ENCODE measurements around the gene NCSTN.

NCSTN gene

GRCh38 chr1:160342953-160343869 is at the start of gene NCSTN, which contains the start of gene COPA:
TSS of gene NCSTN (plus strand) at chr1:160343383. CDS start at chr1:160343397, 14 bp downstream.
TSS of gene COPA (minus strand) at chr1:160343250. CDS start at chr1:160343170, 80 bp downstream.
- DNase-seq, result peak; percentile 44 to 94 (median 86)

- DNase-seq, result no peak
These were observed 47.1 kb upstream of the NCSTN start for GRCh38 chr1:160296036-160296435.

- no peak for DNase-seq
These were observed 43.0 kb upstream of the NCSTN start for GRCh38 chr1:160300173-160300572.

DNA sequence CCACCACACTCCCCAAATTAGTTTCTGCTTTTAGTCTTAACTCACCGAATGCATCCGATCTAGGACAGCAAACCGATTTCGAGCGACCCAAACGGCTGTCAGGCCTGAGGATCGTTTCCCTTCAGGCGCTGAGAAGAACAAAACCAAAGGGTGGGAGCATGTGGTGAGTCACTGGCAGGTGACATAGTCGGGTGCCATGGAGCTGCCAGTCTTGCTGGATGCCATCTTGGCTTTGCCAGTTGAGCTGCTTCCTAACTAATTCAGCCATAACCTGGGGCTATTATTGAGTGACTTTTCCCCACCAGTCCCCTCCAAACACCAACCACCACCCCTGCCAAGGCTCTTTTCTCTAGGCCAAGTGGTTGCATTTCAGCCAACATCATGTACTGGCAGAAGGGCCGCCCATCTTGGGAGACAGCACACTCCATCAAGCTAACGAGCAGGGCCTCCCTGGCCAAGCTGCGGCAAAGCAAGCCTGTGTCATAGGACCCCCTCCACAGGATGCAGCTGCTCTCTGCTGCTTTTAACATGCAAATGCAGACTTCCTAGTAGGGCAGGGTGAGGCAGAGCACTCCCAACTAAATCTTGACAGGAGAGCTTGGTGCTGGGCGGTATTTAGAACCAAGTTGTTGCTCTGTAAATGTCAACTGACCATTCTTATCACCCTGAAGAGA is 35.9 kb upstream of the NCSTN start:
- DNase-seq, result peak in 5 of 58 donors; percentile 9 to 49 (median 11)

- DNase-seq, result no peak
These were observed 34.6 kb upstream of the NCSTN start for GRCh38 chr1:160308451-160309184.

DNA sequence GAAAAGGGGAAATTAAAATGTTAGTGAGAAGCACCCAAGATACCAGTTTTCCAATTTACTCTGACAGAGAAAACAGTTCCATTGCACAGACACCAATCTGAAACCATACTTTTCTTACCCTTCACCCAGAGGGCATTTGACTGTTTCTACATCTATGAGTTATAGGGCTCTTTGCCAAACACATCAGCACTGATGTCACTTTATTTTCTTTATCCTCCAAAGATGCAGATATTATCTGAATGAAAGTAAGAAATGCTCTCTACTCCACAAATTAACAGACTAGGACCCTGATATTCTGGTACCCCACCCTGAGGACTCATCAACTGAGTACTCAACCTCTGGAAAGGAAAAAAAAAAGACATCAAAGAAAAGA is 34.0 kb upstream of the NCSTN start:
- no peak for DNase-seq

- no peak for DNase-seq
These were observed 33.6 kb upstream of the NCSTN start for GRCh38 chr1:160309571-160309970.

- DNase-seq, result no peak
These were observed 27.8 kb upstream of the NCSTN start for GRCh38 chr1:160315359-160315758.

- no peak for DNase-seq
These were observed 20.4 kb upstream of the NCSTN start for GRCh38 chr1:160322831-160323230.

- DNase-seq, result no peak
These were observed 17.9 kb upstream of the NCSTN start for GRCh38 chr1:160325252-160325651.

DNA sequence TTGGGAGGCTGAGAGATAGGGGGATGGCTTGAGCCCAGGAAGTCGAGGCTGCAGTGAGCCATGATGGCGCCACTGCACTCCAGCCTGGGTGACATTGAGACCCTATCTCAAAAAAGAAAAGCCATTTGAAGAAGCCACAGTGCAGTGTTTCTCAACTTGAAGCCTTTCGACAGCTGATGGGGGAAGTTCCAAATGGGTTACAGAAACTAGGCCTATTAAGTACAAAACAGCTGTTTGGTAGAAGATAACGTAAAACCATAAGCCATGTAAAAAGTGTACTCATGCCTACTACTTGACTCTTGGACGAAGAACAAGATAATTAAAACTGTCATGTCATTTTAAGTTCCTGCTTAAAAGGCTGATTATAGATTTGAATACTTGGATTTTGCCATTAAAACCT is 16.8 kb upstream of the NCSTN start:
- no peak for DNase-seq

- DNase-seq, result peak in 14 of 58 donors; percentile 7 to 77 (median 21)
These were observed 15.0 kb upstream of the NCSTN start for GRCh38 chr1:160328184-160328583.

GRCh38 chr1:160330119-160330518 is 13.1 kb upstream of the NCSTN start:
- DNase-seq, result no peak

GRCh38 chr1:160332516-160332915 is 10.7 kb upstream of the NCSTN start:
- DNase-seq, result no peak

DNA sequence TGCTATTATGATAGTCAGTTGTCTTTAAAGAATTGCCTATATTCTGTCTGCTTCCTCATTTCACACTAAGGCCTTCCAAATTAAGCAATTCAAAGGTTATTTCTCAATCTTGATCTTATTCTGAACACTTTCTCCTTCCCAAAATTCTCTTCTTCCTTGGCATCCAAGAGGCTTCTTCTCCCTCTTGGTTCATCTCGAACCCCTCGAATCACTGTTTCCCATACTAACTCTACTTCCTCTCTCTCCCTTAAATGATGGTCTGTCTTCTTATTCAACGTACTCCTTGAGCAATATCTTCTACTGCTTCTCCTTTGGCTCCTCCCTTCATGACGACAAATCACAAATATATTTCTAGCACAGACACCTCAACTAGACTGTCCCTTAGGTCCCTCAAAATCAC is 4.6 kb upstream of the NCSTN start:
- no peak for DNase-seq

- DNase-seq, result no peak
These were observed 3.0 kb upstream of the NCSTN start for GRCh38 chr1:160340146-160340545.

GRCh38 chr1:160340866-160341265 is 2.3 kb upstream of the NCSTN start:
- DNase-seq, result no peak

DNA sequence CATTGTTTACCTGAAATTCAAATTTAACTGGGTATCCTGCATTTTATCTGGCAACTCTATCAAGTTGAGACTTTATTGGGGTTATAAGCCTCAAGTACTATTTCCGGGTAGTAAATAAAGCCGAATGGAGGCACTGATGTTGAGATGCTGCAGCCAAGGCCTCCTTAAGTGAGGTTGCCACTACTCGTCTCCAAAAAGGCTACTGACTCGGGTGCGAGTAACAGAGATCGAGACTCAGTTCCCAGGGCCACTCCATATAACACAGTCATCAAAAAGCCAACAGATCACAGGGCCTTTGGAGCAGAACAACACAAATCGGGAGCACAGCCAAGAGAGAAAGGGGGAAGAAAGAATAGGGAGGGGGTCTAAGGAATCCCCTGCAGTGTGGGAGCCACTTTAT is 657 bp upstream of the NCSTN start:
- no peak for DNase-seq

- DNase-seq, result no peak
These were observed 1.1 kb downstream of the NCSTN start for GRCh38 chr1:160344241-160344640.

GRCh38 chr1:160344936-160345335 is 1.8 kb downstream of the NCSTN start:
- DNase-seq, result no peak

- DNase-seq, result no peak
These were observed 3.3 kb downstream of the NCSTN start for GRCh38 chr1:160346463-160346862.

DNA sequence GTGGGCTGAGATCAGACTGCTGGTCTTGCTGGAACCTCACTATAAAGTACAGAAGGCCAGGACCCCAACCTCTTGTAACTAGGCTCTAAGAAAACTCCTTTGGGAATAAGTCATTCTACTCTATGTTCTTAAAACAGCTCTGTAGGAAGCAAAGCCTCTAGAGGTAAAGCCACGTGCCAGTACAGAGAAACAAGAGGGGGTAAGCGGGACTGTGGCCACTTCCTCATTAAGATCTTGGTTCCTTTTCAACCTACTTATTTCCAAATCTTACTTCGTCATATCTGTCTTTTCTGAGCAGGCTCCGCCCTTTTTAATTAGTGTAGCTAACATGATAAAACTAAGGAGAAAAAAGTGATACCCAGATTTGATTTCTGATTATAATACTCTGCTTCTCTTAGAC is 3.8 kb downstream of the NCSTN start:
- peak in 1 of 58 donors; percentile 13 for DNase-seq
